ENCODE data around the gene ALPK1.

- TF ChIP-seq CTCF (IDR thresholded peaks at IDR 0.05): no peak
- no peak for TF ChIP-seq ZFX (IDR thresholded peaks at IDR 0.05; ENCODE audit: borderline replicate concordance)
Measured at GRCh38 chr4:112272292-112272691, 24.9 kb upstream of the ALPK1 start.
